HG02571 (cell line): Measurements from ENCODE around the gene TTPAL.

Experiments
- ATAC-seq: cut with Tn5 transposase; IDR thresholded peaks from one replicate; pipeline ENCODE4 v1.9.1; 2021; ENCODE audit warnings: mild to moderate bottlenecking, moderate library complexity; ENCODE audit not compliant: unreplicated experiment

TTPAL gene, protein sequence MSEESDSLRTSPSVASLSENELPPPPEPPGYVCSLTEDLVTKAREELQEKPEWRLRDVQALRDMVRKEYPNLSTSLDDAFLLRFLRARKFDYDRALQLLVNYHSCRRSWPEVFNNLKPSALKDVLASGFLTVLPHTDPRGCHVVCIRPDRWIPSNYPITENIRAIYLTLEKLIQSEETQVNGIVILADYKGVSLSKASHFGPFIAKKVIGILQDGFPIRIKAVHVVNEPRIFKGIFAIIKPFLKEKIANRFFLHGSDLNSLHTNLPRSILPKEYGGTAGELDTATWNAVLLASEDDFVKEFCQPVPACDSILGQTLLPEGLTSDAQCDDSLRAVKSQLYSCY

GRCh38 chr20:44475694-44476560, at the start of gene TTPAL:
TTPAL (plus strand) TSS chr20:44475874; CDS start chr20:44480000, 4,126 bp downstream.
- peak; percentile 93 for ATAC-seq

- ATAC-seq = no peak
These were observed 49.8 kb upstream of the TTPAL start for GRCh38 chr20:44425923-44426322.

- no peak for ATAC-seq
These were observed 48.5 kb upstream of the TTPAL start for GRCh38 chr20:44426879-44427790.

DNA sequence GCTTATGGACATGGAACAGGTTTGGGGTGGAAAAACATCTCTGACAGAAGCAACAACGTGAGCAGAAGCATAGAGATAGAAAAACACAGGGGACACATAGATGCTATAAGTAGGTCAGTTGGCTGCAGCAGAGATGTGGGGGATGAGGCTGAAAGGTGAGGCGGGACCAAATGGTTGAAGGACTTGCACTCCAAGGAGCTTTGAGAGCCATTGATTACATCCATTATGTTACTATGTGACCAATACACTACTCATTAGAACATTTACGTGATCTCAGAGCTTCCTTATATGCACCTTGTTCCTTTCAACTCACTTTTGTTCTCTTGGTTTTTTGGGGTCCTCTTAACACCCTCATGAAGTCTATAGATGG, 47.9 kb upstream of the TTPAL start:
- ATAC-seq = no peak

DNA sequence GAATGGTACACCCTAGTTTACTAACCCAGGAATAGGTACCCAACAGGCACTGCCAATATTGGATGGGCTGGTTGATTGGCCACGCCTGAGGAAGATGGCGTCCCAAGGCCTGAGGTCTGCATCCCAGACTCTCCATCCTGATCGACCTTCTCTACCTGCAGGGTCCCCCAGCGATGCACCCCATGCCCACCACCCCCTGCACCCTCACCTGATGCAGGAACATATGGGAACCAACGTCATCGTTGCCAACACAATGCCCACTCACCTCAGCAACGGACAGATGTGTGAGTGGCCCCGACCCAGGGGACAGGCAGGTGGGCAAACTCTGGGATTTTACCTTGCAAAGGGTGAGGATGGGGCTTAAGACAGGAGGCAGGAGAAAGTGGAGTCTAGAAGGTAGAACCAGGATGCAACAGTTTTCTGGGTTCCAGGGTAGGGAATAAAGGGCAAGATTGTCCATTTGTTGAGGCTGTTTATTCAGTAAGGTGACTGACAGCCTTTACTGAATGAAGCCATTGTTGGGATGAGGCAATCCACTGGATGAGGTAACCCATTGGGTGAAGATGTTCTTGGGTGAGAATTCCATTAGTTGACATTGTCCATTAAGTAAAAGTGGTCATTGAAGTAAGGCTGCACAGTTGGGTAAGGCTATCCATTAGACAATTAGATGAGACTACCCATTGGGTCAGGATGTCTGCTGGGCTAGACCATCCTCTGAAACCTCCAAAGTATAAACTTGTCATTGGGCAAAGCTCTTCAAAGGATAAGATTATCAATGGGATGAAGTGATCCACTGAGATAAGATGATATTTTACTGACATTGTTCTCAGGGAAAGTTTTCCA, 47.3 kb upstream of the TTPAL start:
- no peak for ATAC-seq

DNA sequence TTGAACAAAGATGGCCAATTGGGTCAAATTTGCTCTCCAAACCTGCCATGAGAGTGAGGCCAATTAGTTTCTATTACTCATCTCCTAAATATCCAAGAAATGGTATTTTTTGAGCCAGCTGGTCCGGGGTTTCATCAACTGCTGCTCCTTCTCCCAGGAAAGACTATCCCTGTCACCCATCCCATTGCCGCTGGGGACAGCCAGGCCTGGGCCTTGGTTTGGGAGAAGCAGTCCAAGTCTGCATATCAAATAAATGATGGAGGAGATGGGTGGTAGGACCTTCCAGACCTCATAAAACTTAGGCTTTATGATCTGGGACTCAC, 46.7 kb upstream of the TTPAL start:
- ATAC-seq = no peak

- ATAC-seq = no peak
These were observed 46.0 kb upstream of the TTPAL start for GRCh38 chr20:44429419-44430269.

DNA sequence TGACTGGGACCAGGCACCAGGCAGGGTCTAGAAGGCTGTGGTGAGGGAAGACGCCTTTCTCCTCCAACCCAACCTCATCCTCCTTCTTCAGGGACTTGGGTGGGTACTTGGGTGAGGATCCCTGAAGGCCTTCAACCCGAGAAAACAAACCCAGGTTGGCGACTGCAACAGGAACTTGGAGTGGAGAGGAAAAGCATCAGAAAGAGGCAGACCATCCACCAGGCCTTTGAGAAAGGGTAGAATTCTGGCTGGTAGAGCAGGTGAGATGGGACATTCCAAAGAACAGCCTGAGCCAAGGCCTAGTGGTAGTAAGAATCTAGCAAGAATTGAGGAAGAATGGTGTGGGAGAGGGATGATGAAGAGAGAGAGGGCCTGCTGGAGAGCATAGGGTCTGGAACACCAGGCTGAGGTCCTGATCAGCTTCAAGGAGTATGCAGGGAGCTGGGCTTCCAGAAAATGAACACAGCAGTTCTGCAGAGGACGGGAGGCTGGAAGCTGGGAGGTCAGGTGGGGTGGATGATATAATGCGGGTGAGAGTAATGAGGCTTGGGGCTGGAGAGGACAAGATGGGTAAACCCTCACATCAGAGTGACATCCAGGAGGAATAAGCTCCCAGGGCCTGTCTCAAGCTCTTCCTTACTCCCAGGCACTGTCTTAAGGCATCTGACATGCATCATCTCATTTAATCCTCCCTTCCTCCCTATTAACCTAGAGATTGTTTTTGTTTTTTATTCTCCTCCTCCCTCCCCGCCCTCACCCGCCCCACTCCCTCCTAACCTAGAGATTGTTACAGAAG, 45.2 kb upstream of the TTPAL start:
- no peak for ATAC-seq

DNA sequence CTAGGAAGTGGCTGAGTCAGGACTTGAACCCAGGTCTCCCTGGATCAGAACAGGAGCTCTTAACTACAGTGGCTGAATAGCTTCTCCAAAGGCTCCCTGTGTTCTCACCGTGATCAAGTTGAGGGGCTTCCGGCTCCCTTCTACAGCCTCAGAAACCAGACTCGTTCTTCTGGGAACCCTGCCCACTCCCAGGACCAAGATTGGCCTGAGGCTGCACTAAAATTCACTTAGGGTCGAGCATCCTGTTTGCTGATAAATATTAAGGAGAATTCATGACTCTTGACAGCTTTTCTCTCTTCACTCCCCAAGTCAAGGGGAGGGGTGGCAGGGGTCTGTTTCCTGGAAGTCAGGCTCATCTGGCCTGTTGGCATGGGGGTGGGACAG, 44.6 kb upstream of the TTPAL start:
- no peak for ATAC-seq

DNA sequence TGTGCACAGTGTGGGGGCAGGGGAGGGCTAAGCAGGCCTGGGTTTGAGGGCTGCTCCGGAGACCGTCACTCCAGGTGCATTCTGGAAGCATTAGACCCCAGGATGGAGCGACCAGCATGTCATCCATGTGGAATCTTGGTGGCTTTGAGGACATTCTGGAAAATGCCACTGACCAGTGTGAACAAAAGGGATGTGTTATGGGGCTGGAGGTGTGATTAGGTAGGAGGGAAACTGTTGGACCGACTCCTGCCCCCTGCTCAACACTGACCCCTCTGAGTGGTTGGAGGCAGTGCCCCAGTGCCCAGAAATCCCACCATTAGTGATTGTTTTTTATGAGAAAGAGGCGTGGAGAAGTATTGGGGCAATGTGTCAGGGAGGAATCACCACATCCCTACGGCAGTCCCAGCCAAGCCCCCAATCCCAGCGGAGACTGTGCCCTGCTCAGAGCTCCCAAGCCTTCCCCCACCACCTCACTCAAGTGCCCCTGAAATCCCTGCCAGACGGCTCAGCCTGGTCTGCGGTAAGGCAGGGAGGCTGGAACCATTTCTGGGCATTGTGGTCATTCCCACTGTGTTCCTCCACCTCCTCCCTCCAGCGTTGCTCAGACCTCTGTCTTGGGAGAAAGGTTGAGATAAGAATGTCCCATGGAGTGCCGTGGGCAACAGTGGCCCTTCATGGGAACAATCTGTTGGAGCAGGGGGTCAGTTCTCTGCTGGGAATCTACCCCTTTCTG, 44.0 kb upstream of the TTPAL start:
- ATAC-seq = no peak

DNA sequence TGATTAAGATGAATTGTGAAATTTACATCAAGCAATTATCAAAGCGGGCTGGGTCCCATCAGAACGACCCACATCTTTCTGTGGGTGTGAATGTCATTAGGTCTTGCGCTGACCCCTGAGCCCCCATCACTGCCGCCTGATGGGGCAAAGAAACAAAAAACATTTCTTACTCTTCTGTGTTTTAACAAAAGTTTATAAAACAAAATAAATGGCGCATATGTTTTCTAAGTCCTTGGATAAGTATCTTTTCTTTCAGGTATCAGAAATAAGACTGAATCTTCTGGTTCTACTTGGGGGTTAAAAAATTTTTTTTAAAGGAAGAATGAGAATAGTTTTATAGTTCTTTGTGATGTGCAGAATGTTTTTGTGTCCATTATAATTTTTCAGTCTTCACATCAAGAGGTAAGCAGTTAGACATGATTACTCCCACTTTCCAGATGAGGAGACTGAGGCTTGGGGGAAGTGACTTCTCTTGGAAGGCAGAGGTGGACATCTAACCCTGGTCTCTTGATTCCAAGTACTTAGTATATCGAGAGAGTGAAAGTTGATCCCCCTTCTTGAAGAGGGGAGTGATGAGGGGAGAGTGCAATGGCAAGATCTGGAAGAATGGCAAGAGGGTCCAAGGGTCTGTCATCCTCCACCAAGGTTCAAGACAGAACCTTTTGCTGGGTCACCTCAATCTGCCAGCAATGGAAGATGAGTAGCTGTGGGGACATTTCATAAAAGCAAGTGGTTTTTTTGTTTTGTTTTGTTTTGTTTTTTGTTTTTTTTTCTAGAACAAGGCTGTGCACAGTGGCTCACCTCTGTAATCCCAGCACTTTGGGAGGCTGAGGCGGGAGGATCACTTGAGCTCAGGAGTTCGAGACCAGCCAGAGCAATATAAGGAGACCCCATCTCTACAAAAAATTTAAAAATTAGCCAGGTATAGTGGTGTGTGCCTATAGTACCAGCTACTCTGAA, 42.8 kb upstream of the TTPAL start:
- ATAC-seq = no peak

DNA sequence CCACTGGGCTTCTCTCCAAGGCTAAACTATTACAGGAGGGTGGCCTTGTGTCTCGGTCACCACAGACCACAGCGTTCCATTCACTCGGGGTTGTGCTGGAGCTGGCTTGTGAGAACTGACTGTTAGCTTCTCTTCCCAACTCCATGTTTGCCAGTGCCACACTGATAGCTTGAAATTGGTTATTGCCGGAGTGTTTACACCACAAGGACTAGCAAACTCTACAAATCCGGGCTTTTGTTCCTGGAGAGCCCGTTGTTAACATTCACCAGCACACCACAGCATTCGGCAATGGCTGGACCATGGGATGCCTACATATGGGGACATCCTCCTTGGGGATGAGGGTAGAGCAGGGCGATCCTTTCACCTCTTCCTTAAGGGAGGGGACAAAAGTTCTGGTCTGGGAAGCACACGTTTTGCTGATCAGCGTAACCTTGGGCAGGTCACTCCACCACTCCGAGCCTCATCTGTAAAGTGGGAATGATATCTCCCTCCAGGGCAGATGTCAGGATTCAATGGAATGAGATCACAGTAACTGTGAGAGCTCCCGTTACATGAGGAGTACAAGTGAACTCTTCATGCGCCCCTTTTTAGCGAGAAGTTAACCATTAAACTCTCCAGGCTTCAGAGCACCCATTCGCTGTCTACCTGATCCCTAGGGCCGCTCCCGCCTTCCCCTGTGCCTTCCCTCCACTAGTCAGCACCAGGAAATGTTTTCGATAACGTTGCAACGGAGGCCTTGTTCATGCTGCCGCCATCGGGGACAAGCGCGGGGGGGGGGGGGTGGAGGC, 41.7 kb upstream of the TTPAL start:
- no peak for ATAC-seq

DNA sequence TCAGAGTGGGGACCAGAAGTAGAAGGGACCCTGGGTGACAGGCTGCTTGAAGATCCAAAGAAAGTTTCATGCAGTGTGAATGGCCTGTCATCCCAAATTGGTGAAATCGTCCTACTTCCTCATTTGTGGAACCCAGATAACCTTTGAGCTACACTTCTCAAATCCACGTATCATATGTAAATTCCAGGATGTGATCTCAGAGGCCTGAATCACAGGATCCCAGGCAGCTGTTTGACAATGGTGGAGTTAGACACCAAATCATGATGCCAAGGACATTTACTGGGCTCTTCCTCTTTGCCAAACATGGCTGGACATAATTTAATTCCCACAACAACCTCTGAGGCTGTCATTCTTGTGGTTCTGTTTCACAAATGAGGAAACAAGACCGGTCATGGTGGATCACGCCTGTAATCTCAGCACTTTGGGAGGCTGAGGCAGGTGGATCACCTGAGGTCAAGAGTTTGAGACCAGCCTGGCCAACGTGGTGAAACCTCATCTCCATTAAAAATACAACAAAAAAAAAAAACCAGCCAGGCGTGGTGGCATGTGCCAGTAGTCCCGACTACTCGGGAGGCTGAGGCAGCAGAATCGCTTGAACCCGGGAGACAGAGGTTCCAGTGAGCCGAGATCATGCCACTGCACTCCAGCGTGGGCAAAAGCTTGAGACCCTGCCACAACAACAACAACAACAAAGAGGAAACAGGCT, 39.9 kb upstream of the TTPAL start:
- ATAC-seq = no peak

DNA sequence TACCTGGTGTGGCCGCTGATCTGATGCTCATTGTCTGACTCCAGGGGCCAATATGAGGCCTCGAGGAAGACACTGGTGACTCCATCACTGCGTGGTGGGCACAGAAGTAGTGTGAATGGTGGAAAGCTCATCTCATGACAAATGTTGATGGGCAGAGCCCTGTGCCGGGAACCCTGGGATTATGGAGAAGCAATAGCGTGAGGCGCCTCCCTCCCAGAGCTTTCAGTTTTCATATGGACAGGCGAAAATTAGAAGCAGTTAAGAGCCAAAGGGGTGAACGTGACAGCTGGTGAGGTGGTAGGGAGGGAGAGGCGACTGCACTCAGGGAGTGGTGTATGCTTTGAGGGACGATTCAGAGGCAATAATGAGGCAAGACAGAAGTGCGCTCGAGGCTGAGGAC, 39.3 kb upstream of the TTPAL start:
- ATAC-seq = no peak

GRCh38 chr20:44437497-44437896, 38.2 kb upstream of the TTPAL start:
- no peak for ATAC-seq

GRCh38 chr20:44438782-44439181, 36.9 kb upstream of the TTPAL start:
- ATAC-seq = no peak
